ENCODE results near the gene SPDYE4.

- TF ChIP-seq CTCF (IDR thresholded peaks at IDR 0.05) (no peak), ZFX (IDR thresholded peaks at IDR 0.05; ENCODE audit: borderline replicate concordance) (no peak)
Measured at GRCh38 chr17:8803531-8804420, 45.4 kb upstream of the SPDYE4 start.

Measured in 22Rv1 (cell line).